Lower leg skin (tissue), 4 donors: Measurements from ENCODE around the gene PYGO2. TPM values are rescaled to one million over a fixed set of nuclear protein-coding genes. Genes with fewer than 3 reads are reported as not detected.

Source experiments
- DNase-seq, 2 donors: peaks; one replicate each; pipeline ENCODE4 v3.0.0-alpha.2; 2019; ENCODE audit warnings: low spot score in 2 of 2
- H3K4me3 ChIP-seq: fragments of 200-600 bp; sonication (generic); 2 replicates; pipeline ENCODE4 v1.5.1; 2017; ENCODE audit warnings: mild to moderate bottlenecking, low read depth; ENCODE audit not compliant: poor library complexity, severe bottlenecking
- CTCF ChIP-seq, 3 donors: fragments of 450-650 bp; IDR thresholded peaks; one replicate each; pipeline ENCODE4 v1.5.1; 2016; ENCODE audit warnings: antibody characterized with exemption in 3 of 3, mild to moderate bottlenecking in 3 of 3, moderate library complexity in 2 of 3
- POLR2A ChIP-seq, 2 donors: fragments of 450-650 bp; IDR thresholded peaks; one replicate each; pipeline ENCODE4 v1.6.1; 2016 to 2017; ENCODE audit warnings: antibody characterized with exemption in 2 of 2, mild to moderate bottlenecking in 1 of 2, moderate library complexity in 1 of 2
- WGBS, 2 donors: methylation state at CpG; one replicate each; pipeline ENCODE4 v1.1.5; 2018; 5-methylcytosine and 5-hydroxymethylcytosine counted together
- intact Hi-C: fragments of 100-400 bp; cut with DNase I; formaldehyde crosslinking; loops from one replicate; pipeline ENCODE4 v1.15.0; 2023; ENCODE audit warnings: low total_unique reads
- total RNA-seq, 4 donors: library from RNA; depleted of rRNA; stranded (reverse); fragments of >200 nt; gene quantifications; one replicate each; pipeline ENCODE4 v1.1.0, GENCODE V29; 2016

The PYGO2 gene
- total RNA-seq, 4 donors from 2014 or later, result 31.9 to 38.0 (median 36.3) TPM

GRCh38 chr1:154974808-154975408 lies 13.3 kb upstream of the PYGO2 start:
- peak overlapping the region; percentile 37 for H3K4me3 ChIP-seq
- TF ChIP-seq CTCF (IDR thresholded peaks at IDR 0.05) (no peak), POLR2A (IDR thresholded peaks at IDR 0.05) (no peak)
- intact Hi-C loops, result no loop called here
- 0% methylated on average over 30 of the region's 30 CpGs for WGBS, 2 donors
- DNase-seq, result peak; percentile 95 to 99

- TF ChIP-seq CTCF (IDR thresholded peaks at IDR 0.05) (no peak), POLR2A (IDR thresholded peaks at IDR 0.05) (no peak)
- DNase-seq, result peak; percentile 99 to 100
- intact Hi-C loops, result no loop called here
- H3K4me3 ChIP-seq, result peak within 1 kb of the TSS; percentile 37
- WGBS, 2 donors, result 0% methylated on average over 47 of the region's 47 CpGs
Observed at GRCh38 chr1:154974102-154974807, 12.7 kb upstream of the PYGO2 start, which contains the start of gene CKS1B. CKS1B (plus strand) TSS chr1:154974681; CDS start chr1:154974746, 65 bp downstream.

GRCh38 chr1:154973344-154974101 lies 11.9 kb upstream of the PYGO2 start:
- DNase-seq, result peak; percentile 98 to 100
- WGBS, 2 donors, result 3 to 4% methylated on average over 37 of the region's 37 CpGs
- H3K4me3 ChIP-seq, result peak overlapping the region; percentile 37
- TF ChIP-seq CTCF (IDR thresholded peaks at IDR 0.05), result no peak
- no peak for TF ChIP-seq POLR2A (IDR thresholded peaks at IDR 0.05)
- intact Hi-C loops, result no loop called here

GRCh38 chr1:154972517-154973343 lies 11.1 kb upstream of the PYGO2 start:
- intact Hi-C loops, result no loop called here
- TF ChIP-seq CTCF (IDR thresholded peaks at IDR 0.05) (no peak), POLR2A (IDR thresholded peaks at IDR 0.05) (no peak)
- peak; percentile 61 to 95 for DNase-seq
- no peak overlapping the region for H3K4me3 ChIP-seq
- WGBS, 2 donors, result 11 to 18% methylated on average over 18 of the region's 18 CpGs

GRCh38 chr1:154972213-154972516 lies 10.6 kb upstream of the PYGO2 start:
- 51 to 62% methylated on average over 3 of the region's 3 CpGs for WGBS, 2 donors
- H3K4me3 ChIP-seq, result no peak overlapping the region
- TF ChIP-seq CTCF (IDR thresholded peaks at IDR 0.05) (no peak), POLR2A (IDR thresholded peaks at IDR 0.05) (no peak)
- intact Hi-C loops, result no loop called here
- no peak for DNase-seq
